ENCODE results near the gene HPX.

HPX gene

DNA sequence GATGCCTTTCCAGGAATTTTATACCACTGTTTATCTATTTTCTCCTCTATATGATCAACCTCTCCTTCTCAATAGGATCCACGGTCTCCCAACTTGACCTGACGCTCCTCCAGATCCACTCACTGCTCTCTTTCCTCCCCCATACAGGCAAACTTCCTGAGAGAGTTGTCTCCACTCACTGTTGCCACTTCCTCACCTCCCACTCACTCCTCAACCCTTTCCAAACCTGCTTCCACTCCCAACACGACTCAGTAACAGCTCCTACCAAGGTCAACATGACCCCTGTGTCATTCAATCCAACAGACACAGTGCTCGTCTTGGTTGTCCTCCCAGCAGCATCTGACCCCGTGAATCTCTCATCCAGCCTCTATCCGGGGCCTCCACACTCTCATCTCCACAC, 25.0 kb downstream of the HPX start:
- TF ChIP-seq GATA3 (IDR thresholded peaks at IDR 0.05; ENCODE audit: low read depth, low read length) (no peak), GATA2 (IDR thresholded peaks at IDR 0.05; ENCODE audit: low read depth, low read length) (no peak)

DNA sequence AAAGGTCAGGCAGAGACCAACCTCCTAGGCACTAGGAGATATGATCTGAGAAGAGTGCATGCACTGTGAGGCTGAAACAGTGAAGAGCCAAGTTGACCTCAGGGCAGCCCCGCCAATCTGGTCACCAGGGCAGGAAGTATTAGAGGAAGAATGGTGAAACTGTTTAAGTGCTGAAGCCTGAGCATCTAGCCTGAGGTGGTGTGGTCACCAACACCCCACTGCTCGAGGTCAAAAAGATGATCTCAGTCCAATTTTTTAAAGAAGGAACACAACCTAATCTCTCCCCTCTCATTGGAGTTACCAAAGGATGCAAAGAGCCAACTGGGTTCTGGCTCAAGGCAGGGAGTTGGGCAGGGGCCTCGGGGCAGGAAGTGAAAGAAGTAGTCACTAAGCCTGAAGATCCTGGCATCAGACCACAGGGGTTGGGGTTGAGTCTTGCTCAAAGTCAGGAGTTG, 25.9 kb downstream of the HPX start:
- no peak for TF ChIP-seq GATA3 (IDR thresholded peaks at IDR 0.05; ENCODE audit: low read depth, low read length)
- no peak for TF ChIP-seq GATA2 (IDR thresholded peaks at IDR 0.05; ENCODE audit: low read depth, low read length)

DNA sequence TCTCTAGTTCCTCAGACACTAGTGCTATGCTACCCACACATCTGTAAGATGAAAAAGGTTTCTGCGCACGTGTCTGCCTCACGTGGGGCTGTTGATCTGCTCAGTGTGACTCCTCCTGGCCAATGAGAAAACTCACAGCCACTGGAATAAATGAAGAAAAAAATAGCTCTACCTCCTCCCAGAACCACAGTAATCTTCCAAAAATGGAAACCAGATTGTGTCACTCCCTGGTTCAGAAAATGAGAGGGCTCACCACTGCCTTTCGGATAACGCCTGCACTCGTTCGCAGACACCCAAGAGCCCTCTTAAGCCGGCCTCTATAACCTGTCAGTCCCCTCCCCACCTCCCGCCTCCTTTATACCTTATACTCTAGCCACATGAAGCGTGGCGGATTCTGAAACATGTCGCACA, 27.0 kb downstream of the HPX start:
- no peak for TF ChIP-seq GATA2 (IDR thresholded peaks at IDR 0.05; ENCODE audit: low read depth, low read length)
- no peak for TF ChIP-seq GATA3 (IDR thresholded peaks at IDR 0.05; ENCODE audit: low read depth, low read length)

DNA sequence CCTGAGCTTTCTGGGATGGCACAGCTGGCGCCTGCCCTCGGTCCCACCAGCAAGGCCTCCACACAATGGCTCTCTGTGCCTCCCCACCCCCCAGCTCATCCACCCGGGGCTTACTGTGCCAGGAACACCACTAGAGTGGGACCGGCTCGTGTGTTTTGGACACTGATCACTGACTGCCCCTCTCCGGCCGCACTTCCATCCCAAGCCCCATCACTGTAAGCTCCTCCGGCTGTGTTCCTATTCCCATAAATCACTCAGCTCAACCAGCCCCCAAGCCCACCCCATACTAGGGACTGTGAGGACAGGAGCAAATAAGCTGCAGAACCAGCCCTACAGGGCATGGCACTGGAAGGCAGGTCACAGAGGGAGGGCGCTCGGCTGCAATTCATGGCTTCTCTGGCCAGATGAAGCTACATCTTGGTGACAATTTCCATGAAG, 29.2 kb downstream of the HPX start:
- TF ChIP-seq GATA2 (IDR thresholded peaks at IDR 0.05; ENCODE audit: low read depth, low read length) (no peak), GATA3 (IDR thresholded peaks at IDR 0.05; ENCODE audit: low read depth, low read length) (no peak)

DNA sequence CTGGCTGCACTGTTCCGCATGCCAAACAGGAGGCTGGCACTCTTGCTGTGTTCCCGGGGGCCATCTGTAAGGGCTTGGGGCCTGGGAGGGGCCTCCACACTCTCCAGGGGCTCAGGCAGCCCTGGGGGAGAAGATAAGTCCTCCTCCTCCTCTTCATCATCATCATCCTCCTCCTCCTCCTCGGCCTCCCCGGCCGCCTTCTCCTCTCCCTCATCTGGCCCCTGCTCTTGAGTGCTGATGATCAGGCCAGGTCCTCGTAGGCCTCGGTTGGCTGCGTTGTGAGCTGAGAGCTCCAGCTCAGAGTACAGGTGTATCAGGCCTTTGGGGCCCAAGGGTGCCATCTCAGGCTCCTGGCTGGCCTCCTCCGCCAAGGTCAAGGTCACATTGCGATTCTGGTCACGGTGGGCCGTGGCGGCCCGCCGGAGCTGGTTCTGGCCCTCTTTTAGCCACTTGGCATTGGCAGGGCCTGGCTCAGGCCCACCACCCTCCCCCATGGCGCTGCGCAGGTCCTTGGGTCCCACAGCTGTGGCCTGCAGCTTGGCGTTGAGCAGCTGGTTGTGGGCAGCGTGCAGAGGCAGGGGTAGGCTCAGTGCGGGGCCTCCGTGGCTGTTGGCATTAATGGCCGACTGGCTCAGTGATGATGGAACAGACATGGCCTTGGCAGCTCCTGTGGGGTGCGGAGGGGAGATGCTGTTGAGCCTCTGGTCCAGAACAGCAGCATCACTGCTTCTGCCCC, 29.9 kb downstream of the HPX start:
- no peak for TF ChIP-seq GATA3 (IDR thresholded peaks at IDR 0.05; ENCODE audit: low read depth, low read length)
- no peak for TF ChIP-seq GATA2 (IDR thresholded peaks at IDR 0.05; ENCODE audit: low read depth, low read length)

DNA sequence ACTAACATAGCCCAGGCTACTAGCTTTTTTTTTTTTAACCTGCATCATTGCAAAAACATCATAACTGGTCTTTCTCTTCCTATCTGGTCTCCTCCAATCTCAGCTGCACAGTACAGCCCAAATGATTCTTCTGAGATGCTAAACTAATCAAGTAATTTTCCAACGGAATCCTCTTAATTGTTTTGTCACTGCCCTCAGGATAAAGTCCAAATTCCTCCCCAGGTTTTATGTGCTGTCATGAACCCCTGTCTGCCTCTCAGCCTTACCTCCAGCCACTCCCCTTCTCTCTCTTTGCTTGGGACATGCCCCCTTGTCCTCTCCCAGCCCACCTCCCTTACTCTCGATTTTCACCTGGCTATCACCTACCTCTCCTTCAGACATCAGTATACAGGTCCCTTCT, 34.4 kb downstream of the HPX start:
- TF ChIP-seq GATA3 (IDR thresholded peaks at IDR 0.05; ENCODE audit: low read depth, low read length) (no peak), GATA2 (IDR thresholded peaks at IDR 0.05; ENCODE audit: low read depth, low read length) (no peak)

DNA sequence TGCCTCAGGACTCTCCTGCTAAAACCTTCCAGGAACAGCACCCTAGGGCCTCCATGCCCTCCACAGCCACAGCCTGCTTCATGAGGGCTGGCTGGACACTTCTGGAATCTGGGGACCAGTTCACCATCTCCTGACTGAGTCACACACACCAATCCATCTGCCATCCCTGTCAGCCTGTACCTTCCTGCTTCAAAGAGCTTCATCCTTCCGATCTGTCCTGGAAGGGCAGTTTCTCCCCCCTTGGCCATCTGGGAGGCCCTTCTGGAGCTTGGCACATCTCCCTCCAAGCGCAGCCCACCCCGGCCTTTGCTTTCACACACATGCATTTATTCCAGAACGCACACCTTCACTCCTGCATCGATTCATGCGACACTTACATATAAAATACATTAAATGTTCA, 34.9 kb downstream of the HPX start:
- TF ChIP-seq GATA3 (IDR thresholded peaks at IDR 0.05; ENCODE audit: low read depth, low read length) (no peak), GATA2 (IDR thresholded peaks at IDR 0.05; ENCODE audit: low read depth, low read length) (no peak)

DNA sequence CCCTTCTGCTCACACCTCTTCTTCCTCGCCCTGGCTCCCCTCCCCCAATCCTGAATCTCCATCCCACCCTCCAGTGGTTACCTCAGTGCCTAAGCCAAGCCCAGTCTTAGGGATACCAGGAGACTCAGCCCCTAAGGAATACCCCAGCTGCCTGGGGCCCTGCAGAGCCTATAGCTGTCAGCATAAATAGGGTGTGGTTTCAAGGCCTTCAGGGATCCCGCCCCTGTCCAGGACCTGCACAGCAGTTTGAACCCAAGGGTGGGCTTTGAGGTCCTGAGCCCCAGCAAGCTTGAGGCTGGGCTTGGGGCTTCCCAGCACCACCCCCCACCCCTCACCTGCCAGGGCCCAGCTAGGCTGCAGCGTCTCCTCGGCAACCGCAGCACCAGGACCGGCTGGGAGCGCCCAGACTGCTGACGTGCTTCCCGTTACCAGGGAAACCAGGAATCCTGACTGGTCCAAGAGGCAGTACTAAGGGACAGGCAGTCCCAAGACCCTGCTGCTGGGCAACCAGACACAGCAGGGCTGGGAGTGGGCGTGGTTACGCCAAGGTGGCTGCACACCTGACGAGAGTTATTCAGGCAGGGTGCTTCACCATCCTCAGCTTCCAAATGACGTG, 35.6 kb downstream of the HPX start:
- TF ChIP-seq GATA3 (IDR thresholded peaks at IDR 0.05; ENCODE audit: low read depth, low read length) (no peak), GATA2 (IDR thresholded peaks at IDR 0.05; ENCODE audit: low read depth, low read length) (no peak)

DNA sequence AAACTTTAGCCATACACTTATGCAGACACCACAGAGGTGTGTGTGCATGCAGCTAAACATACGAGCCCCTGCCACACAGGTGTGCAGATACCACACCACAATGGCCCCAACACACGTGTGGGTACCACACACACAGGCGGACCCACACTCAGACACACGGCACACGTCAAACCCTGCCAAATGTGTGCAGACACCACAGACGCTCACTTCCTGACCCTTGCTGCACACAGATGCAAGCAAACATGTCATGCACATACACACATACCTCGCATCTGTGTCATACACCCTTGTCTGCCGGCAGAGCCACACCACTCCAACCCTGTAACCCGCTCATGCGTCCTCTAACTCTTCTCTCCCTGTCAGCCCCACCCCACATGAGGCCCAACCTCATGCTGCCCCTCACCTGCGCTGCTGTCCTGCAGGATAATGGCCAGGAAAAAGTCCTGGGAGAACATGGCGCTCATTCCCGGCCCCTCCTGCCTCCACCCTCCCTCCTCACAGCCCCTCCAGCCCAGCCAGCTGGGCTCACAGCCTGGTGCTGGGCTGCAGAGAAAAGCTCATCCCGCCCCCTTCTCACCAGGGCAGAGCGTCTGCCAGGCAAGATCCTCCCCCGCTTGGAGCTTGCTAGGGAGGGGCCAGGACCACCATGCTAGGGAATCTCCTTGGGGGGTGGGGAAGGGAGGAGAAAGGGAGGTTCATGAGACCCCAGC, 36.3 kb downstream of the HPX start:
- TF ChIP-seq GATA3 (IDR thresholded peaks at IDR 0.05; ENCODE audit: low read depth, low read length) = no peak
- TF ChIP-seq GATA2 (IDR thresholded peaks at IDR 0.05; ENCODE audit: low read depth, low read length) = no peak

DNA sequence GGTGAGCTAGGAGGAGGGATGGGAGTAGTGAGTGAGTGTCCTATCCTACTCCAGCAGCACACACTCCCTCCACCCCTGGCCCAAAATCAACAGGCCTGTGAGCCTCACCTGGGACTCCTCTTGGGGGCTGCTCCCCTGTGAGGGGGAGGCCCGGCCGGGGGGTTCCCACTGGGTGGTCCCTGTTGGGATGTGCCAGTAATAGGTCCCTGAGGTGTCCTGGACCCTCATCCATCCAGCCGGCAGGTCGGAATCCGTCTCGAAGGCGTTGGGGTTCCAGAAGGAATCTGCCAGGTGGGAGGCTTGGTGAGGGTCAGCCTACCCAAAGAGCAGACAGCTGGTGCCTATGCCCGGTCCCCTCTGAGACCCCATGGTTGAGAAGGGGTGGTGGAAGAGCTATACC, 37.2 kb downstream of the HPX start:
- TF ChIP-seq GATA3 (IDR thresholded peaks at IDR 0.05; ENCODE audit: low read depth, low read length) (no peak), GATA2 (IDR thresholded peaks at IDR 0.05; ENCODE audit: low read depth, low read length) (no peak)

DNA sequence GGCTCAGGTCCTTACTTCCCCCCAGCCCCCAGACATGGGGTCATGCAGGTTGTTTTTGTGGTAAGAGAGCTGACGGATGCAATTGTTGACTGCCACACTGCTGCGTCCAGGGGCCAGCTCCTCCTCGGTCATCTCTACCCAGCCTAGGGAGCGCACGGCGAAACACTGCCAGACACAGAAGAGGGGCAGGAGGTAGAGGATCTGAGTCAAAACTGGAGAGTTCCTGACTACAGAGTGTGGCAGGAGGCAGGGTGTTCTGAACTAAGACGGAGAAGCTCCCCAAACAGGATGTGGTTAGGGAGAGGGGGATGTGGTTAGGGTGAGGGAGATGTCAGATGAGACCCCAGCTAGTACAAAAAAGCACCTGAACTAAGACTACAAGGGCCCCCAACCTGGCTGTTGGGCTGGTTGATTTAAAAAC, 38.2 kb downstream of the HPX start:
- TF ChIP-seq GATA2 (IDR thresholded peaks at IDR 0.05; ENCODE audit: low read depth, low read length) = no peak

DNA sequence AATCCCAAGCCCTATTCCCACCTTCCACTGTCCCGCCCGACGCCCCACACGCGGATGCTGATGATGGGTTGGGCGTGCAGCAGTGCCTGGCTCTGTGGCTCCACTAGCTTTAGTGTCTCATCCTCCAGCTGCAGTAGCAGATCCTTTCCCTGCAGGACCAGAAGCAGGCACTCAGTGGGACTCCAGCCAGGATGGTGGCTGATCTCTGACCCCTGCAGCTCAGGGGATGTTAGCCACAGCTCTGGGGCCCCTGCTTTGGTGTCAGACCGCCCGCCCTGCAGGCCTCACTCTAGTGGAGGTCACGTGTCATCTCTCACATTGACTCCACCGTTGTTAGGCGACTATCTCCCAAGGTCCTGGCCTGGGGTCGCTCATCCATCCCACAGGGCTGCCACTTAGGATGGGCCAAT, 38.7 kb downstream of the HPX start:
- TF ChIP-seq GATA3 (IDR thresholded peaks at IDR 0.05; ENCODE audit: low read depth, low read length) (no peak), GATA2 (IDR thresholded peaks at IDR 0.05; ENCODE audit: low read depth, low read length) (no peak)

DNA sequence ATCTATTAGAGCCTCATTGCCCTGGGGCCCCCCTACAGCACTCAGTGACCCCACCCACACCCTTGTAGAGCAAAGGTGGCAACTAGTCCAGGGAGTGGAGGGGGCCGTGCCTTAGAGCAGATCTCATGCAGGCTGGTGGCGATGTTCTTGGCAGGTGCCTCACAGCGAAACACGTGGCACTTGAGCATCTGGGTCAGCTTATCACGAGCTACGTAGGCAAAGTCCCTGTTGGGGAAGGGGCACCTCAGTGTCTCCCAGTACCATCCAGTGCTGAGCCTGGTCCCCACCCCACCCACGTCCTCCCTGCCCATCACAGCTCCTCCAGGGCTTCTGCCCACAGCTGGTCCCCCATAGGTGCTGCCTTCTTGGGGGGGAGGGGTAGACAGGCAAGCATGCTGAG, 39.3 kb downstream of the HPX start:
- TF ChIP-seq GATA3 (IDR thresholded peaks at IDR 0.05; ENCODE audit: low read depth, low read length) (no peak), GATA2 (IDR thresholded peaks at IDR 0.05; ENCODE audit: low read depth, low read length) (no peak)

DNA sequence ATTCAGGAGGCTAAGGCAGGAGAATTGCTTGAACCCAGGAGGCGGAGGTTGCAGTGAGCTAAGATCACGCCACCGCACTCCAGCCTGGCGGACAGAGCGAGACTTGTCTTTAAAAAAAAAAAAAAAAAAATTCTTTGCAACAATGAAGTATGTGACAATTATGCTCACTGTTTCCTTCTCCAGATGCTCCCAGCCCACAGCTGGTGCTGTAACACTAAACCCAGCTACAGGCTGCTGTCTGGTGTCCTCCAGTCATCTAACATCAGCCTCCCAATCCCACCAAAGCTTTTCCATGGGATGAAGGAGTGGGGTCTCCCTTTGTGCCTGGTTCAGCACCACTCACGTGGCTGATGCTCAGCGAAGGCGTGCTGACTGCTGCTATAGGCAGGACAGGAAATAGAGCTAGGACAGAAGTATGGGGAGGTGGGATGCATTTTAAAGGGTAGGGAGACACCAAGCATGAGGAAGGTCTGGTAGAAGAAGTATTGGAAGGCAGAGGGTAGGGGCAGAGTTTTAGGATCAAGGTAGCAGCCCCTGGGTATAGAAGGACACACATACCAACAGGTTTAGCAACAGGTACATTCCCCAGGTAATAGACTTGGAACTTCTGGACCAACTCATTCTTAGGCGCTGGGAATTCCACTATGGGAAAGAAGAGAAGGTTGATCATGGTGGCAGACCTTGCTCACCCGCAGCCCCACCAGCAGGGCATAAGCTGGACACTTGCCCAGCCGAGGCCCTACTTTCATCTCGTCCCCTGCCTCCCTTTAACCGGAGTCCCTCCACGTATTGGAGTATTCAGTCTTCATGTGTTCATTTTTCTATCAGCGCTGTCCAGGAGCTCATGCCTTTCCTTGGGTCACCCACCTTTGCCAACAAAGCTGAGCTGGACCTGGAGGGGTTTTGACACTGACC, 40.1 kb downstream of the HPX start:
- TF ChIP-seq GATA3 (IDR thresholded peaks at IDR 0.05; ENCODE audit: low read depth, low read length) = no peak
- TF ChIP-seq GATA2 (IDR thresholded peaks at IDR 0.05; ENCODE audit: low read depth, low read length) = no peak
